Measurements from ENCODE around the gene LONRF2. TPM values are rescaled to one million over a fixed set of nuclear protein-coding genes. Genes with fewer than 3 reads are reported as not detected.

LONRF2 gene
- total and polyA plus RNA-seq, 2 donors (not counting 1 experiment from before 2014, with no cell fraction given), result under 0.01 to 0.01 TPM

DNA sequence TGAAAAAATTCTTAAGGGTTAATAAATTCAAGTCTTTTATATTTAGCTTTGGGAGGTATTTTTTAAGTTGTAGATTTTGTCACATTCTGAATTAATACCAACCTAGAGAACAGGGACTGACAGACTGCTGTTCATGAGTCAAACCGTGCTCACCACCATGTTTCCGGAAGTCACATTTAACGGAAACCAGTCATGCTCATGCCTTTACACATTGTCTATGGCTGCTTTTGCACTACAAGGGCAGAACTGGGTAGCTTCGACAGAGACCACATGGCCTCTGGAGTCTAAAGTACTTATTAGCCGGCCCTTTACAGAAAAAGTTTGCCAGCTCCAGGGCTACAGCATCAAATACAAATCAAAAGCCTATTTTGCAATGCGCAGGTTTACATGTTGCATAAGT, 33.3 kb downstream of the LONRF2 start:
- Histone ChIP-seq H3K9me3 (ENCODE audit: control insufficient read depth, insufficient read depth, low read depth, low read length) (no peaks in the 10 kb centered on the region), H3K4me1 (ENCODE audit: control insufficient read depth, extremely low read depth, insufficient read depth, low read length) (no peaks in the 10 kb centered on the region), H3K79me2 (ENCODE audit: control insufficient read depth, insufficient read depth, low read length) (no peaks in the 10 kb centered on the region), H3K27me3 (ENCODE audit: control insufficient read depth, insufficient read depth, low read length) (no peaks in the 10 kb centered on the region), H3K27ac (ENCODE audit: insufficient read depth, low read length) (no peak overlapping the region), H3K4me2 (ENCODE audit: extremely low read depth, insufficient read depth, low read length) (no peak overlapping the region), H2AFZ (ENCODE audit: low read length) (no peak overlapping the region), H3K9ac (ENCODE audit: insufficient read depth, low read length) (no peak overlapping the region), H4K20me1 (ENCODE audit: control insufficient read depth, extremely low read depth, insufficient read depth, low read length) (no peaks in the 10 kb centered on the region), H3K4me3 (replicated peaks in 1 of 4; ENCODE audit: control extremely low read depth in 1 of 4, insufficient read depth in 1 of 4, low read depth in 3 of 4, low read length in 4 of 4) (no peak overlapping the region), H3K36me3 (ENCODE audit: control insufficient read depth, insufficient read depth, low read length) (no peaks in the 10 kb centered on the region)
- TF ChIP-seq, protein P1, sequence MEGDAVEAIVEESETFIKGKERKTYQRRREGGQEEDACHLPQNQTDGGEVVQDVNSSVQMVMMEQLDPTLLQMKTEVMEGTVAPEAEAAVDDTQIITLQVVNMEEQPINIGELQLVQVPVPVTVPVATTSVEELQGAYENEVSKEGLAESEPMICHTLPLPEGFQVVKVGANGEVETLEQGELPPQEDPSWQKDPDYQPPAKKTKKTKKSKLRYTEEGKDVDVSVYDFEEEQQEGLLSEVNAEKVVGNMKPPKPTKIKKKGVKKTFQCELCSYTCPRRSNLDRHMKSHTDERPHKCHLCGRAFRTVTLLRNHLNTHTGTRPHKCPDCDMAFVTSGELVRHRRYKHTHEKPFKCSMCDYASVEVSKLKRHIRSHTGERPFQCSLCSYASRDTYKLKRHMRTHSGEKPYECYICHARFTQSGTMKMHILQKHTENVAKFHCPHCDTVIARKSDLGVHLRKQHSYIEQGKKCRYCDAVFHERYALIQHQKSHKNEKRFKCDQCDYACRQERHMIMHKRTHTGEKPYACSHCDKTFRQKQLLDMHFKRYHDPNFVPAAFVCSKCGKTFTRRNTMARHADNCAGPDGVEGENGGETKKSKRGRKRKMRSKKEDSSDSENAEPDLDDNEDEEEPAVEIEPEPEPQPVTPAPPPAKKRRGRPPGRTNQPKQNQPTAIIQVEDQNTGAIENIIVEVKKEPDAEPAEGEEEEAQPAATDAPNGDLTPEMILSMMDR (conservative IDR thresholded peaks at IDR 0.05 in 1 of 2, IDR thresholded peaks at IDR 0.05 in 1 of 2; ENCODE audit: low read depth in 1 of 2, low read length in 2 of 2), result no peak
- no peak for TF ChIP-seq EZH2 (IDR thresholded peaks at IDR 0.05; ENCODE audit: low read length, missing control alignments)
- peak in 1 of 2 donors; percentile 29 for DNase-seq (ENCODE audit: low read depth in 2 of 2)

GRCh38 chr2:100286318-100286717, 36.0 kb downstream of the LONRF2 start:
- no peaks in the 10 kb centered on the region for H4K20me1 ChIP-seq (ENCODE audit: control insufficient read depth, extremely low read depth, insufficient read depth, low read length)
- H3K27me3 ChIP-seq (ENCODE audit: control insufficient read depth, insufficient read depth, low read length), result no peaks in the 10 kb centered on the region
- H3K9ac ChIP-seq (ENCODE audit: insufficient read depth, low read length), result no peak overlapping the region
- H3K9me3 ChIP-seq (ENCODE audit: control insufficient read depth, insufficient read depth, low read depth, low read length), result no peaks in the 10 kb centered on the region
- no peaks in the 10 kb centered on the region for H3K36me3 ChIP-seq (ENCODE audit: control insufficient read depth, insufficient read depth, low read length)
- no peak overlapping the region for H3K27ac ChIP-seq (ENCODE audit: insufficient read depth, low read length)
- H3K4me3 ChIP-seq (replicated peaks in 1 of 4; ENCODE audit: control extremely low read depth in 1 of 4, insufficient read depth in 1 of 4, low read depth in 3 of 4, low read length in 4 of 4), result no peak overlapping the region
- H3K79me2 ChIP-seq (ENCODE audit: control insufficient read depth, insufficient read depth, low read length), result no peaks in the 10 kb centered on the region
- H3K4me2 ChIP-seq (ENCODE audit: extremely low read depth, insufficient read depth, low read length), result no peak overlapping the region
- DNase-seq (ENCODE audit: low read depth in 2 of 2), result peak in 1 of 2 donors; percentile 42
- no peak overlapping the region for H2AFZ ChIP-seq (ENCODE audit: low read length)
- TF ChIP-seq, protein P1 (conservative IDR thresholded peaks at IDR 0.05 in 1 of 2, IDR thresholded peaks at IDR 0.05 in 1 of 2; ENCODE audit: low read depth in 1 of 2, low read length in 2 of 2), result no peak
- TF ChIP-seq EZH2 (IDR thresholded peaks at IDR 0.05; ENCODE audit: low read length, missing control alignments), result no peak
- no peaks in the 10 kb centered on the region for H3K4me1 ChIP-seq (ENCODE audit: control insufficient read depth, extremely low read depth, insufficient read depth, low read length)

DNA sequence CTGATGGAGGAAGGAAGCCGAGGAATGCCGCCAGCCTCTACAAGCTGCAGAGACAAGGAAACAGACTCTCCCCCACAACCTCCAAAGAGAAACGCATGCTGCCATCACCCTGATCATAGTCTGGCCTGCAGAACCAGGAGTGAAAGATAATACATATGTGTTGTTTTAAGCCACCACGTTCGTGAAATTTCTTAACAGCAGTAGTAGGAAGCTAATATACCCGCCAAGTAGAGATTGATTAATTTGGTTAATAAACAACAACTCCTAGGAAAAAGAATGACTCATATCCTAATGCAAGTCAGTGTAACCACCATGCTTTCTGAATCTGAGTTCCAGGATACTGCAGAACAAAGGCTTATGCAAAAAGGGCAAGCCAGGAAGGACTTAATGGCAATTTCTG, 36.6 kb downstream of the LONRF2 start:
- H3K4me3 ChIP-seq (replicated peaks in 1 of 4; ENCODE audit: control extremely low read depth in 1 of 4, insufficient read depth in 1 of 4, low read depth in 3 of 4, low read length in 4 of 4), result no peak overlapping the region
- no peaks in the 10 kb centered on the region for H3K9me3 ChIP-seq (ENCODE audit: control insufficient read depth, insufficient read depth, low read depth, low read length)
- no peak overlapping the region for H3K4me2 ChIP-seq (ENCODE audit: extremely low read depth, insufficient read depth, low read length)
- H3K27ac ChIP-seq (ENCODE audit: insufficient read depth, low read length), result no peak overlapping the region
- peak; percentile 91 to 93 for DNase-seq (ENCODE audit: low read depth in 2 of 2)
- no peak overlapping the region for H2AFZ ChIP-seq (ENCODE audit: low read length)
- H3K79me2 ChIP-seq (ENCODE audit: control insufficient read depth, insufficient read depth, low read length), result no peaks in the 10 kb centered on the region
- TF ChIP-seq, protein P1 (conservative IDR thresholded peaks at IDR 0.05 in 1 of 2, IDR thresholded peaks at IDR 0.05 in 1 of 2; ENCODE audit: low read depth in 1 of 2, low read length in 2 of 2), result no peak
- no peak for TF ChIP-seq EZH2 (IDR thresholded peaks at IDR 0.05; ENCODE audit: low read length, missing control alignments)
- H3K4me1 ChIP-seq (ENCODE audit: control insufficient read depth, extremely low read depth, insufficient read depth, low read length), result no peaks in the 10 kb centered on the region
- H3K27me3 ChIP-seq (ENCODE audit: control insufficient read depth, insufficient read depth, low read length), result no peaks in the 10 kb centered on the region
- H3K36me3 ChIP-seq (ENCODE audit: control insufficient read depth, insufficient read depth, low read length), result no peaks in the 10 kb centered on the region
- H4K20me1 ChIP-seq (ENCODE audit: control insufficient read depth, extremely low read depth, insufficient read depth, low read length), result no peaks in the 10 kb centered on the region
- H3K9ac ChIP-seq (ENCODE audit: insufficient read depth, low read length), result no peak overlapping the region

Data from fibroblast of lung (primary cell).